Activated gamma-delta T cell (primary cell): Measurements from ENCODE around the gene ZFP82.

Source experiments
- DNase-seq: peaks from one replicate; lab custom pipeline; 2025; lab: John Stamatoyannopoulos, UW
- total RNA-seq, 2 donors: gene quantifications; one replicate each; lab custom pipeline; 2026; lab: John Stamatoyannopoulos, UW

The ZFP82 gene
- total RNA-seq, result 16.7 to 19.5 reads per million in 2 donors

DNA sequence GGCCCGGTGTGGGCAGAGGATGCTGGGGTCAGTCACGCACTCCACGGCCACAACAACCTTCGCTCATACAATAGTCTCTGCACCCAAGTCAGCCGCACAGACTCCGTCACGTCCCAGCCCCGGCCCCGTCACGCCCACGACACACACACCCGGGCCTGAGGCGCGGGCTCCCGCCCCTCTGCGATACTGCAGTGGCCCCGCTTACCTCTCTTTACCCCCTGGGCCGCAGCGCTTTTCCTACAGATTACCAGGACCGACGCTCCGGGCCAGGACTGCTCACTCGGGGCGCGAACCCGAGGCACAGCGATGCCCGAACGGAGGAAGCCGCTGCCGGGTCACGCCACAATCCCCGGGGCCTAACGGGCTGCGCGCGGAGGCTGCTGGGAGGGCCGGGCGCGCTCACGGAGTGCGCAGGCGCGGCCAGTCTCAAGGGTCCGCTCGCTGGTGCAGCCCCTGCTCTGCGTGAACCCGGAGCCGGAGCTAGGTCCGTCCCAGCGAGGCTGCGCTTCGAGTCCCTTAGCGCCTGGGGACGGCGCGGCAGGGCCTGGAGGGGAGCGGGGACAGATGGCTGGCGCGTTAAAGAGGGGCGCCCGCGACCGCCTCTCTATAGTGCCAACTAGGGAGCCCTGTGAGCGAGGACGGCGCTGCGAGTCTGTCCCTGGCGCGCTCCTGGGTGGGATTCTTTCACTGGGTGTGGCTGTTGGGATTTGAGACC is at the start of gene ZFP82:
Gene ZFP82 (minus strand): TSS at position 358 of the 715 bp plus-strand sequence. CDS start 8,855 bp downstream, outside the sequence.
- DNase-seq, result peak; percentile 54

DNA sequence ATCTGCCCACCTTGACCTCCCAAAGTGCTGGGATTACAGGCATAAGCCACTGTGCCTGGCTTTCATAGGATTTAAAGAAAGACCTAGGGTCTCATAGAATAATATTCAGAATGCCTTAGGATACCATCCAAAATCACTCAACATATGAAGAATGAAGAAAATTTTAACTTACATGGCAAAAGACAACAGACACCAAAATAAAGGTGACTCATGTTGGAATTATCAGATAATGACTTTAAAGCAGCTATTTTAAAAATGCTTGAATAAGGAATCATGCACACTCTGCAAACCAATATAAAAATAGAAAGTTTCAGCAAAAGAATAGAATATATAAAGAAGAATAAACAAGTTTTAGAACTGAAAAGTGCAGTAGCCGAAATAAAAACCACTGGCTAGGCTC is 41.6 kb upstream of the ZFP82 start:
- no peak for DNase-seq

DNA sequence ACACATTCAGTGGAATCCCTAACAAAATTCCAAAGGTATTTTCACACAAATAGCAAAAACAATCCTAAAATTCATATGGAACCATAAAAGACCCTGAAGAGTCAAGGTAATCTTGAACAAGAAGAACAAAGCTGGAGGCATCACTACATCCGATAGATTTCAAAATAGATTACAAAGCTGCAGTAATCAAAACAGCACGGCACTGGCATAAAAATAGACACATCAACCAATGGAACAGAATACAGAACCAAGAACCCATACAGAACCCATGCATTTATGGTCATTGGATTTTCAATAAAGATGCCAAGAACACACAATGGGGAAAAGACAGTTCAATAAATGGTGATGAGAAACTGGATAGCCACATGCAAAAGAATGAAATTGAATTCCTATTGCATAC is 38.4 kb upstream of the ZFP82 start:
- no peak for DNase-seq

DNA sequence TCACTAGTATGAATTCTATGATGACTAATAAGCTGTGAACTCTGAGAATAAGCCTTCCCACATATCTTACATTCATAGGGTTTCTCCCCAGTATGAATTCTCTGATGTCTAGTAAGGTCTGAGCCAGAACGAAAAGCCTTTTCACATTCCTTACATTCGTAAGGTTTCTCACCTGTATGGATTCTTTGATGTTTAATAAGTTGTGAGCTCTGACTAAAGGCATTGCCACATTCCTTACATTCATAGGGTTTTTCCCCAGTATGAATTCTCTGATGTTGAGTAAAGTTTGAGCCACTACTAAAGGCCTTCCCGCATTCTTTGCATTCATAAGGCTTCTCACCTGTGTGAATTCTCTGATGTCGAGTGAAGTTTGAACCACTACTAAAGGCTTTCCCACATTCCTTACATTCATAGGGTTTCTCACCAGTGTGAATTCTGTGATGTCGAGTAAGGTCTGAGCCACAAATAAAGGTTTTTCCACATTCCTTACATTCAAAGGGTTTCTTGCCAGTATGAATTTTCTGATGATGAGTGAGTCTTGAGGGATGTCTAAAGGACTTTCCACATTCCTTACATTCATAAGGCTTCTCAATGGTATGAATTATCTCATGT is 30.7 kb upstream of the ZFP82 start:
- no peak for DNase-seq

DNA sequence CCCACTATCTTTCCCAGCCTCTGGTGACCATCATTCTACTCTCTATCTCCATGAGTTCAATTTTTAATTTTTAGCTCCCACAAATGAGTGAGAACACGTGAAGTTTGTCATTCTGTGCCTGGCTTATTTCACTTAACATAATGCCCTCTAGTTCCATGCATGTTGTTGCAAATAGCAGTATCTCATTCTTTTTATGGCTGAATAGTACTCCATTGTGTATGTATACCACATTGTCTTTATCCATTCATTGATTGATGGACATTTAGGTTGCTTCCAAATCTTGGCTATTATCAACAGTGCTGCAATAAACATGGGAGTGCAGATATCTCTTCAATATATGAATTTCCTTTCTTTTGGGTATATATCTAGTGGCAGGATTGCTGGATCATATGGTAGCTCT is 22.9 kb upstream of the ZFP82 start:
- DNase-seq, result no peak

DNA sequence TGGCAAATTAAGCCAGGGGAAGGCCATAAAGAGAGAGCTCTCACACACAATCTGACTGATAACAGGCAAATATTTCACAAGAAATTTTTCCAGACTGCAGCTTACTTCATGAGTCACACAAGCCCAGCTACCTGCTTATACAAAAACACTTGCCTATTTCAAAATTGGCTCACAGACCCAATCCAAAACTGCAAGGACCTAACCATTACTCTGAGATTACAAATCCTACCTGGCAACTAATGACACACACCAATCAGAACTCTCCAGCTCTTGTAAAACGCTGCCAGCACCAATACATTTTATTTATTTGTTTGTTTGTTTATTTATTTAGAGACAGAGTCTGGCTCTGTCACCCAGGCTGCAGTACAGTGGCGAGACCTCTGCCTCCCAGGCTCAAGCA is 18.1 kb upstream of the ZFP82 start:
- no peak for DNase-seq

DNA sequence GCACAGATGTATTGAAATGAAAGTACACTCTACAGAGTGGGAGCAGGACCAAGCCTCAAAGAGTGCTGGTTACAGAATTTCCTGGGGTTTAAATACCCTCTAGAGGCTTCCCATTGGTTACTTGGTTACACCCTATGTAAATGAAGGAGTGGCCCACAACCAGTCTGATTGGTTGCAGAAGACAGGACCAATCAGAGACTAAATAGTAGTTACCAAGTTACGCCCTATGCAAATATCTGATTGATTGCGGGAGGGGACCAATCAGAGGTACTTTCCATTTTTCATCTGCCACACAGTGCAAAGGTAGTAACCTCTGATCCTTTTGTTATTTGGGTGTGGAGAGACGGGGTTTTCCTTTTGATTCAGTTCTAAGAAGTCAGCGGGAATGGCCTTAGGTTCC is 5.5 kb upstream of the ZFP82 start:
- DNase-seq, result no peak

DNA sequence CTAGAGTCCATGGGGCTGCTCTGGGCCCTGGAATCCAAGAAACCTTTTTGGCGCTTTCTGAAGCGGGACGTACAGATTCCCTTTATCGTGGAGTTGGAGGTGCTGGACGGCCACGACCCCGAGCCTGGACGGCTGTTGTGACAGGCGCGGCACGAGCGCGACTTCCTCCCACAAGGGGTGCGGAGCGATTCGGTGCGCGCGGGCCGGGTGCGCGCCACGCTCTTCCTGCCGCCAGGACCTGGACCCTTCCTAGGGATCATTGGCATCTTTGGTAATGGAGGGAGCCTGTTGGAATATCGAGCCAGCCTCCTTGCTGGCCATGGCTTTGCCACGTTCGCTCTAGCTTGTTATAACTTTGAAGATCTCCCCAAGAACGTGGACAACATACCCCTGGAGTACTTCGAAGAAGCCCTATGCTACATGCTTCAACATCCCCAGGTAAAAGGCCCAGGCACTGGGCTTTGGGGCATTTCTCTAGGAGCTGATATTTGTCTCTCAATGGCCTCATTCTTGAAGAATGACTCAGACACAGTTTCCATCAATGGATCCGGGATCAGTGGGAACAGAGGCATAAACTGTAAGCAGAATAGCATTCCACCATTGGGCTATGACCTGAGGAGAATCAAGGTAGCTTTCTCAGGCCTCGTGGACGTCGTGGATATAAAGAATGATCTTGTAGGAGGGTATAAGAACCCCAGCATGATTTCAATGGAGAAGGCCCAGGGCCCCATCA is 3.5 kb upstream of the ZFP82 start:
- DNase-seq, result no peak

DNA sequence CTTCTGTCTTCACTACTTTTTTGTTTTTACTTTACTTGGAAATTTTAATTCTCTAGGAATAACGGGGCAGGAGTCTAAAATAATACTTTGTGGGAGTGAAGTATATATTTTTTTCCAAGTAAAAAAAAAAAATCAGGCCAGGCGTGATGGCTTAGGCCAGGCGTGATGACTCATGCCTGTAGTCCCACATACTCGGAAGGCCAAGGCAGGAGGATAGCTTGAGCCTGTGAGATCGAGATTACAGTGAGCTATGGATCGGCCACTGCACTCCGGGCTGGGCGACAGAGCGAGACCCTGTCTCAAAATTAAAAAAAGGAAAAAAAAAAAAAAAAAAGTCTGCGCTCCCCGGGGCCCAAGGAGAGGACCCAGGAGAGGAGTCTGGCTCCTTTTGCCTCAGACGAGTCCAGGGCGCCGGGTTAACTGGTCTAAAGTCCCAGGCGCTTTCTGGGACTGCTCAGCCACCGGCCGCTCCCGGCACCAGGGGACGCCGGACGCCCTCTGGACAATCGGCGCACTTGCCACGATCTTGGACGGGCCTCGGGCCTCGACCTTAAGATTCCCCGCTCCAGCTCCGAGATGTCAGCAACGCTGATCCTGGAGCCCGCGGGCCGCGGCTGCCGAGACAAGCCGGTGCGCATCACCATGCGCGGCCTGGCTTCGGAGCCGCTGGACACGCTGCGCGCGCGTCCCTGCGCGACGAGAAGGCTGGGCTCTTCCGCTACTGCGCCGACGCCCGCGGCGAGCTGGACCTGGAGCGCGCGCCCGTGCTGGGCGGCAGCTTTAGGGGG is 2.7 kb upstream of the ZFP82 start:
- no peak for DNase-seq

DNA sequence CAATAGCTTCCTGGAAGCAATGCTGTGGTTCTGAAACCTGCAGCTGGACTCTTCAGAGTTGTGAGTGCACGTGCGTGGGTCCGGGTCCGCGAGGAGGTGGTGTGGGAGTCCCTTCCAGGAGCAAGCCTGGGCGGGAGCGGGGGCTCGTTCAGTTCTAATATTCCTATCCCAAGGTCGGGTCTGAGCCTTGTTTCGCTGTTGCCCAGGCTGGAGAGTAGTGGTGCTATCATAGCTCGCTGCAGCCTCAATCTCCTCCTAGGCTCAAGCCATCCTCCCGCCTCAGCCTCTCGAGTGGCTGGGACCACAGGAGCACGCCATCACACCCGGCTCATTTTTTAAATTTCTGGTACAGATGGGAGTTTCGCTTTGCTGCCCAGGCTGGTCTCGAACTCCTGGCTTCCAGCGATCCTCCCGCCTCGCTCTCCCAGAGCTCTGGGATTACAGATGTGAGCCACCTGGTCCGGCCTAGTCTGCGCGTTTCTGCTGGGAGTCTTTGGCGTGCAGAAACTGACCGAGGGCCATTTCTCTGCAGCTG is 625 bp downstream of the ZFP82 start:
- no peak for DNase-seq

DNA sequence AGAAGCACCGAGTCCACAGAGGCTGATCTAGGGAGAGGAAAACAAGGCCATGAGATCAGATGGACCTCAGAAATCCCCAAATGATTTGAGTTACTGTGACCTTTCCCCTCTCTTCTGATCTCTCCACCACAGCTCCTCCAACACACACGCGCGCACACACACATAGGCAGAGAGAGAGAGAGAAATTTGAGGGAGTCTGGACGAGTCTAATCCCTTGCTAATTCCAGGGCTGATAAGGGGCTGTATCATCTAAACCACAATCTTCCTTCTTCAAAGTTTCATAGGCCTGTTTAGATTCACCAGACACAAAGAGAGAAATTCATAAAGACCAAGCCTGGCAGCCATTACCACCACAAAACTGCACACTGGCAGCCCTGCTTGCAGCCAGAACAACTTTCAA is 8.6 kb downstream of the ZFP82 start:
- DNase-seq, result no peak

DNA sequence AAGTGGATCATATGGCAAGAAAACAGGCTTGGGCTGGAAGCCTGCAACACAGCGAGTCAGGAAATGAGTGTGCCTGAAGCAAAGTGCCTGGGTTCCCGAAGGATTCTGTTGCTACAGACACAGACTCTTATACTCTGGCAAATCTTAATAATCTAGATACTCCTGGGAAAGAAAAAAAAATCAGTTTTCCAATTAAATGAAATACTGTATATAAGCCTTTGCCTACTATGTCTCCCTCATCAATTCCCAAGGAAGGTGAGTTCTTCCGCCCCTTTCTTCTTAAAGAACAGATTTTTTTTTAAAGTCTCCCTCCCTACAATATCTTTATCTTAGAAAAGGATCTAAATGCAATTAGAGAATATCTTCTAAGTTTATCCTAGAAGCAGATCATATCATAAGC is 10.3 kb downstream of the ZFP82 start:
- no peak for DNase-seq

DNA sequence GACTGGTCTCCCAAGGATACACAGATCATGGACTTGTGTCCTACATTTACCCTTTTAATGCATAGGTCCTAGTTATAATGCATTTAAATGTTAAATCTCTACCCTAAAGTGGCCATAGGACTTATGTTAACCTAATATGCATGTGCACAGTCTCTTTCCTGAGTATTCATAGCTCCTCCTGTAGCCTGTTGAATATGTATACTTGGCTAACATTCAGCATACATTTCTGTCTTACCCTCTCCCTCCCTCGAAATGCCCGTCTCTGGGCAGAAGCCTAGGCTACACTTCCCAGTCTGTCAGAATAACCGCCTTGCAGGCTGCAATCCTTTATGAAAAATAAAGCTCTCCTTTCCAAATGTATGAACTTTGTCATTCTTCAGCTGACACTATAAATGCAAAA is 13.9 kb downstream of the ZFP82 start:
- no peak for DNase-seq

DNA sequence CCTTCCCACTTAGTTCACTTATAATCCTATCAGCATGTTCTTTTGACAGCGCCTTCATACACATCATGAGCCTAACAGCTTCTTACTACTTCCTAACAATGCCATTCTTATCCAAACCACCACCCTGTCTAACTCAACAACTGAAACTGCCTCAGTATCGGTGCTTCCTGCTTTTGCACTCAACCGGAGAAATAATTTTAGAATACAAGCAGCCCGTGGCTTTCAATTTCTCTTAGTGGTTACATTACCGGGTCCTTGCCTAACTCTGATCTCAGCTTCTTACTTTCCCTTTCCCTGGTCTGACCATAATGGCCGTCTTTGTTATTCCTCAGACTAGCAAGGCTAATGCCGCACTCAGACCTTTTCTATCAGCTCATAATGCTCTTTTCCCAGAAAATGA is 17.0 kb downstream of the ZFP82 start:
- DNase-seq, result no peak

DNA sequence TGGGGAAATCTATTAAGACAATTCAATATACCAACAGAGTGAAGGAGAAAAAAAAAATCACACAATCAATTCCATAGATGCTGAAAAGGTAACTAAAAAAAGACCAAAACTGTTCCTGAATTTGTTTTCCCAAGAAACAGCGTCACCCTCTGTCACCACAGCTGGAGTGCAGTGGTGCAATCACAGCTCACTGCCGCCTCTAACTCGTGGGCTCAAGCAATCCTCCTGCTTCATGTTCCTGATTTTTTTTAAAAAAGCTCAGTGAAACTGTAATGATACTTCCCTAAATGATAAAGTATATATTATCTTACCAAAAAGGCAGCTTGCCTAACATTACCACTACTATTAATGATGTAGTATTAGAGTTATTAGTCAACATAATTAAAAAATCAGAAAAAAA is 19.9 kb downstream of the ZFP82 start:
- DNase-seq, result no peak

DNA sequence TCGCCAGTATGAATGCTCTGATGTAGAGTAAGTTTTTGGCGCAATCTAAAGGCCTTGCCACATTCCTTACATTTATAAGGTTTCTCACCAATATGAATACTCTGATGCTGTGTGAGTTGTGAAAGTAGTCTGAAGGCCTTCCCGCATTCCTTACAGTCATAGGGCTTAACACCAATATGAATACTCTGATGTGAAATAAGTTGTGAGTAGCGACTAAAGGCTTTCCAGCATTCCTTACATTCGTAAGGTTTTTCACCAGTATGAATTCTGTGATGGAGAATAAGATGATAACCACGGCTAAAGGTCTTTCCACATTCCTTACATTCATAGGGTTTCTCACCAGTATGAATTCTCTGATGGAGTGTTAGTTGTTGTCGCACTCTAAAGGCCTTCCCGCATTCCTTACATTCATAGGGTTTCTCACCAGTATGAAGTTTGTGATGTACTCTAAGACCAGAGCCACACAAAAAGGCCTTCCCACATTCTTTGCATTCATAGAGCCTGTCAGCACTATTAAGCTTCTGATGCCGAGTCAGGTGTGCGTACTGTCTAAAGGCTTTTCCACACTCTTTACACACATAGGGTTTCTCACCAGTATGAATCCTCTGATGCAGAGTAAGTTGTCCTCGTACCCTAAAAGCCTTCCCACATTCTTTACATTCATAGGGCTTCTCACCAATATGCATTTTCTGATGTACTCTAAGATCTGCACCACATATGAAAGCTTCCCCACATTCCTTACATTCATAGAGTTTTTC is 25.3 kb downstream of the ZFP82 start:
- no peak for DNase-seq

DNA sequence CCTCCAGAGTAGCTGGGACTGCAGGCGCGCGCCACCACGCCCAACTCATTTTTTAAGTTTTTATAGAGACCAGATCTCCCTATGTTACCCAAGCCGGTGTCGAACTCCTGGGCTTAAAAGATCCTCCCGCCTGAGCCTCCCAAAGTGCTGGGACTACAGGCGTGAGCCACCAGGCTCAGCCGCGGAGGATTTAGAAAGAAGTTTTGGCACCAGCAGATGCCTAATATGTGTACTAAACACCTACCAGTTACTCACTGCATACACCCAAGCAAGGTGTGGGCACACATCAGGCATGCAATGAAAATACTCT is 39.0 kb downstream of the ZFP82 start:
- no peak for DNase-seq

DNA sequence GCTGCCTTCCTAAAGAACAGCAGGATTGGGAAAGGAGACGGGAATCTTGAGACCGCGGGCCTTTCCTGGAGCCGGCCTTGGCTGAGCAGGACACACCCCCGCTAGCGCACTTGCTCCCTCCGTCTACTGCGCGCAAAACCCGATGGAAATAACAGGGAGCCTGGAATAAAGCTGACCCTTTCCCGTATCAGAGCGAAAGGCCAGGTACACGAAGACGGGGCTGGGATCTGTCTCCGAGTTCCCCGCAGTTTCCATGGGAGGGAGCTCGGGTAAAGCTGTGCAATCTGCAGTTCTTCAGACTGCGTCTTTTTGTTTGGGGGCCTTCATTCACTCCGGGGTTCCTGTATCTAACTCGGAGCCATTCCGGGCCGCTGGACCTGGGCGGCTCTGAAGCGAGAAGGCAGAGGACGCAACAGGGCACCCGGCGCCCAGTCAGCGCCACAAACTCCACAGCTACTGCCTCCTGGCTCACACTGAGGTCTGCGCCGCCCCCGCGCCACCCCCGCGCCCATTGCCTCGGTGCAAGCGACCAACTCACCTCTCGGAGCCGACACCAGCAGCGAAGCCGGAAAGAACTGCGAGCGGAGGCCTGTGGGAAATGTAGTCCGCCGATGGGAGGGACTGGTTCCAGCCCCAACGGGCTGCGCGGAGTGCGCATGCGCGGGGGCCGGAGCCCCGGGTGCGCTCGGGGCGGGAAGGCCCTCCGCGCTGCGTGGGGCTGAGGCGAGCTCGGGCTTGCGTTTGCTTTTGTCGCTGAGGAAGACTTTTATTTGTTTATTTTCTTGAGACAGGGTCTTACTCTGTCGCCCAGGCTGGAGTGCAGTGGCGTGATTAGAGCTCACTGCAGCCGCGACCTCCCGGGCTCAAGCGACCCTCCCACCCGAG is 39.6 kb downstream of the ZFP82 start, which contains the start of gene ZFP14:
Gene ZFP14 (minus strand): TSS at position 577 of the 885 bp plus-strand sequence. CDS start 11,309 bp downstream, outside the sequence.
- peak; percentile 82 for DNase-seq

DNA sequence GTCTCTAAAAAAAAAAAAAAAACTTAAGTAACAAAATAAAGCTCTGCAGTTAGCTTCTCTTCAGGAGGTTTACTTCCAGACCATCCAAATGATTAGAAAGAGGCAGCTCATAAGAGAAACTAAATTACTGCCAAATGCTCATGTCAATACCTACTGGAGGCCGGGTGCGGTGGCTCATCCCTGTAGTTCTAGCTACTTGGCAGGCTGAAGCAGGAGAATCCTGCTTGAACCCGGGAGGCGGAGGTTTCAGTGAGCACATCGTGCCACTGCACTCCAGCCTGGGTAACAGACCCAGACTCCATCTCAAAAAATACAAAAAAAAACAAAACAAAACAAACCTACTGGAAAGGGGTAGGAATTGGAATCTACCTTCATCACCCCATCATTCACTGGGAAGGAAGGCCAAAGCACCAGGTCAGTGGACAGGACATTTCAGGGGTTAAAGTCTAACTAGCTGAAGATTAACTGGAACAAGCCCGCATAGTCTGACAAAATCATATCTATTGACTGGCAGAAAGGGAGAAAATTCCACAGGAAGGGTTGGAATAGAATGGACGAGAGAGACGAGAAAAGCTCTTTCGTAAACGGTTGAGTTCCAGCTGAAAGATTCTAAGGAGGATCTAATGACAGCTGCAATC is 40.8 kb downstream of the ZFP82 start:
- DNase-seq, result no peak

DNA sequence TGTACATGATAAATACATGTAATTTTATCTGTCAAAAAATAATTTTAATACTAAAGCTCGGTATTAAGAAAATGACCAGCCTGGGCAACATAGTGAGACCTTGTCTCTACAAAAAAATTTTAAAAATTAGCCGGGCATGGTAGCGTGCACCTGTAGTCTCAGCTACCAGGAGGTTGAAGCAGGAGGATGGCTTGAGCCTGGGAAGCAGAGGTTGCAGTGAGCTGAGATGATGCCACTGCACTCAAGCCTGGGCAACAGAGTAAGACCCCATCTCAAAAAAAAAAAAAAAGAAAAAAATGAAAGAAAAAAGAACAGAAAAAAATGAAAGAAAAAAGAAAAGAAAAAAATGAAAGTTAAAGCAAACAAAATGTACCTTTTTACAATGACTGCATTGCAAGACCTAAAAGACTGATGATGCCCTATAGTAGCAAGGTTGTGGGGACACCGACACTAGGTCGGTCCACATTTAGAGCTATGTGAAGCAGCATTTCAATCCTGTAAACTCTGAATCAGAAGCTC is 44.7 kb downstream of the ZFP82 start:
- DNase-seq, result no peak
